Stimulated activated CD8-positive, alpha-beta memory T cell treated with anti-CD3 and anti-CD28 coated beads, Interleukin-15, amount 100 ng/mL, for 48 hours (primary cell): ENCODE measurements around the gene MAP2K1.

Source experiments
- DNase-seq, 2 donors: peaks; one replicate each; pipeline ENCODE4 v3.0.0-alpha.2; 2020; ENCODE audit warnings: low read depth in 2 of 2

MAP2K1 gene

DNA sequence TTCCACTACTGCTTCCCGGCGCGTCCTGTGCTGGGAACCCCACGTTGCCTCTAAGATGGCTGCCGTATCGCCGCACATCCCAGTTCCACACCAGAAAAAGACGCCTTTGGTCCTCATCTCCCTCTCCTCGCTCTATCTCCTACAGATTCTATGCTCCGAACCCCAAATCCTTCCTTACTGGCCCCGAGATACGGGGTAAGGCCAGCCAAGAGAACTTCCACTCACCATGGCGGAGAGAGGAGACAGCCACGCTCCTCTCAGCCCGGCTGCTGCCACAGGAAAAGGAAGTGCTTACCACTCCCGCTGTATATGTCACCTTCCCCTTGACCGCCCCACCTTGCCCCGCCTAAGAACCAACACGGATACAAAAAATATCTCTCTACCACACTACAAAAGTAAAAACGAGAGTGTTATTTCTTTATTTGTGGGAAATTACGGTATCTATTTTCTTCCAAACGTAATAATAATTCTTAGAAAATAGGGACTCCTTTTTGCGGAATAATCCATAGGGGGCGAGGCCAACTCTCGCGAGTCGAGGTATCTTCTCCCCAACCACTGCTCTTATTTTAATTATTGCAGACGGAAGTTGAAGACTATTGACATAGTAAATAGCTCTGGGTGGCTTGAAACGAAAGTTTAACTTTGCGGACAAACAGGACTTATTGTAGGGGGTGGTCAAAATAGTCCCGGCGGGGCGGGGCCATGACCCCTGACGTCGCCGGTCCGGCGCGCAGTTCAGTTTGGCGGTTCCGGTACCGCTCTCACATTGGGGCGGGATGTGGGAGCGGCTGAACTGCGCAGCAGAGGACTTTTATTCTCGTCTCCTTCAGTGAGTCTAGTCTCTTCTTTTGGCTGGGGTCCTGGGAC, 118.1 kb downstream of the MAP2K1 start, which contains the start of the genes RPL4 and ZWILCH:
RPL4 (minus strand) TSS at position 293 of the 867 bp plus-strand sequence; CDS start at position 228, 65 bp downstream.
ZWILCH (plus strand) TSS at position 764 of the 867 bp plus-strand sequence; CDS start at position 777, 13 bp downstream.
- DNase-seq, result peak; percentile 66 to 70

DNA sequence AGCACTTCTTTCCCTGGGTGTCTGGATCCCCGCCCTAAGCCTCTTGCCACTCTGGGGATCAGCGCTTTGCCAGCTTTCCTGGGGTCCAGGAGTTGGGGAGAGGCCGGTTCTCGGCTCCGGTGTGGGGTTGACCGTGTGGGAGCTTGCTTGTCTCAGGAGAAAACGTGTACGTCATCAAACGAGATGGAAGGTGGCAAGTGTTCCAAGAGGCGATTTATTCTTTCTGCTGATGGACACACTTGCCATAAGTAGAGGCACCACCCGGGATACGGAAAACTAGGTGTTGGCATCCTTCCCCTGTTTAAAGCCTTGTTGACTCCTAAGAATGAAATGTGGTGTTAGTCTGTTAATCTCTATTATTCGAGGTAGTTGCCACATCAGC, 118.7 kb downstream of the MAP2K1 start:
- no peak for DNase-seq

GRCh38 chr15:66505818-66506217, 119.1 kb downstream of the MAP2K1 start:
- no peak for DNase-seq

- DNase-seq, result no peak
Measured at GRCh38 chr15:66508293-66508883, 121.7 kb downstream of the MAP2K1 start.

DNA sequence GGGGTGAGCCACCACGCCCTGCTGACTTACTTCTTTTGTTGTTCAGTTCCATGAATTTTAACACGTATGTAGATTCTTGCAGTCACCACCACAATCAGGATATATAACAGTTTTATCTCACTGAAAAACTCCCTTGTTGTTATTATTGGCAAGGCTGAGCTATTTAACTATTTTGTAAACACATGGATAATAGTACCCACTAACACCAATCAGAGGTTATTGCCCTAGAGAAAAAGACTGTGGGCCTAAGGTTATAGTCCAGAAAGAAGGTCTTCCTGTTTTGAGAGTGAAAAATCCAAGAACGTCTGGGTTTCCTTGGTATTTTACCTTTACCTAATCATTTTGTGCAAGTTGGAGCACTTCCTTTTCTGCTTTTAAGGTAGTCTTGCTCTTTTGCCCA, 127.9 kb downstream of the MAP2K1 start:
- no peak for DNase-seq

- DNase-seq, result no peak
Measured at GRCh38 chr15:66515901-66516322, 129.2 kb downstream of the MAP2K1 start.

DNA sequence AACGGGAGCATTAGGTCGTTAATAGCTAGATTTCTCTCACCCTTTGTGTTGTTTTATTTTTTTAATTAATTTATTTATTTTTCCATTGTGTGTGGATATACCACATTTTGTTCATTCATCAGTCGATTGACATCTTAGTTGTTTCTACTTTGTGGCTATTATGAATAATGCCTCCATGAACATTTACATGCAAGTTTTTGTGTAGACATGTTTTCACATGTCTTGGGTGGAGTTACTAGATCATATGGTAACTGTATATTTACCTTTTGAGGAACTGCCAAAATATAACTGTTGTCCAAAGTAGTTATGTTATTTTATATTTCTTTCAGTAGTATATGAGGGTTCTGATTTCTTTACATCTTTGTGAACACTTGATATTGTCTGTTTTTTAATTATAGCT, 137.2 kb downstream of the MAP2K1 start:
- no peak for DNase-seq

GRCh38 chr15:66524838-66525237, 138.1 kb downstream of the MAP2K1 start:
- no peak for DNase-seq

GRCh38 chr15:66535056-66535455, 148.3 kb downstream of the MAP2K1 start:
- no peak for DNase-seq
